ENCODE results near the gene S100A12. TPM values are rescaled to one million over a fixed set of nuclear protein-coding genes. Genes with fewer than 3 reads are reported as not detected.

S100A12 gene
- total and polyA plus RNA-seq, 9 of the 15 experiments (the other 6 are each of a cell fraction or from before 2014, with no cell fraction given): not detected

- H3K79me2 ChIP-seq (ENCODE audit: control insufficient read depth, insufficient read depth, low read length): no peaks in the 10 kb centered on the region
- CTCF ChIA-PET (ENCODE audit: low intra/inter-chr PET ratio): no interaction called here
- H3K4me2 ChIP-seq (ENCODE audit: insufficient read depth, low read length): peak overlapping the region; percentile 3; the same call in 1 of the 2 replicates
- H3K27ac ChIP-seq (ENCODE audit: extremely low read depth, low read depth, low read length): no peak overlapping the region
- H2AFZ ChIP-seq (ENCODE audit: low read depth, low read length): no peak overlapping the region
- no peak overlapping the region for H3K4me3 ChIP-seq
- H3K27me3 ChIP-seq (ENCODE audit: control insufficient read depth in 2 of 2, insufficient read depth in 2 of 2, low read length in 2 of 2): peaks cover 2 to 19% of the 10 kb centered on the region in 2 experiments; a peak in 3 of 5 replicates
- DNase-seq (ENCODE audit: extremely low read depth in 1 of 4, low spot score in 3 of 4): peak in 2 of 4 experiments; percentile 32 to 43
- no peaks in the 10 kb centered on the region for H3K9me1 ChIP-seq (ENCODE audit: control insufficient read depth, insufficient read depth, low read length)
- BruUV-seq (replicated peaks): no TSS peak
- peaks cover 30 to 39% of the 10 kb centered on the region in 2 experiments for H3K4me1 ChIP-seq (replicated peaks in 1 of 2; ENCODE audit: control insufficient read depth in 2 of 2, insufficient read depth in 2 of 2, low read length in 2 of 2)
- intact Hi-C loops (cut with micrococcal nuclease) (no loop called here), in situ Hi-C loops (cut with MboI) (no loop called here)
- H3K36me3 ChIP-seq (ENCODE audit: control insufficient read depth, insufficient read depth, low read length): no peaks in the 10 kb centered on the region
- ATAC-seq: no peak
- POLR2A ChIA-PET: interaction anchor here (0.7 to 1.7 kb wide), 7 partner anchors 11 to 292 kb away, joined by 3 to 6 read pairs (median 3); partner anchors contain the start of gene CHTOP
- peaks cover 18% of the 10 kb centered on the region for H4K20me1 ChIP-seq (replicated peaks; ENCODE audit: control insufficient read depth, insufficient read depth, low read length)
- H3K9me3 ChIP-seq (replicated peaks; ENCODE audit: control insufficient read depth, insufficient read depth, low read depth, low read length): no peaks in the 10 kb centered on the region
- 13% methylated on average over 3 of the region's 3 CpGs for WGBS (ENCODE audit: insufficient coverage, low coverage, missing lambda C conversion rate)
- H3K9ac ChIP-seq (ENCODE audit: insufficient read depth in 1 of 2, low read depth in 2 of 2, low read length in 2 of 2): no peak overlapping the region
- FAIRE-seq: peak; percentile 58
- TF ChIP-seq ZNF551 (CRISPR knock-in tag; IDR thresholded peaks at IDR 0.05): no peak
- no peak for TF ChIP-seq DMBX1 (CRISPR knock-in tag; IDR thresholded peaks at IDR 0.05; ENCODE audit: borderline replicate concordance)
- no peak for TF ChIP-seq ZKSCAN8 (CRISPR knock-in tag; IDR thresholded peaks at IDR 0.05)
- peak; percentile 86 for TF ChIP-seq FOSL1 (tag; conservative IDR thresholded peaks at IDR 0.05)
- TF ChIP-seq MLLT1 (IDR thresholded peaks at IDR 0.05): peak in 1 of 2 experiments; percentile 45; a peak in 1 of 4 replicates
- TF ChIP-seq PHF8 (IDR thresholded peaks at IDR 0.05; ENCODE audit: borderline replicate concordance, low read length): no peak
- TF ChIP-seq TARDBP (IDR thresholded peaks at IDR 0.05): peak; percentile 75; the same call in 1 of the 2 replicates
- no peak for TF ChIP-seq NFIX (CRISPR knock-in tag; IDR thresholded peaks at IDR 0.05; ENCODE audit: low read depth)
- no peak for TF ChIP-seq TGIF2 (CRISPR knock-in tag; IDR thresholded peaks at IDR 0.05)
- peak; percentile 52; the same call in 1 of the 2 replicates for TF ChIP-seq NFE2 (IDR thresholded peaks at IDR 0.05; ENCODE audit: low read depth)
- TF ChIP-seq ESRRA (IDR thresholded peaks at IDR 0.05; ENCODE audit: borderline replicate concordance, low read depth): peak; percentile 41; the same call in 1 of the 2 replicates
- TF ChIP-seq NR1H2 (CRISPR knock-in tag; IDR thresholded peaks at IDR 0.05): peak; percentile 93; the same call in 1 of the 2 replicates
- TF ChIP-seq, protein P1, sequence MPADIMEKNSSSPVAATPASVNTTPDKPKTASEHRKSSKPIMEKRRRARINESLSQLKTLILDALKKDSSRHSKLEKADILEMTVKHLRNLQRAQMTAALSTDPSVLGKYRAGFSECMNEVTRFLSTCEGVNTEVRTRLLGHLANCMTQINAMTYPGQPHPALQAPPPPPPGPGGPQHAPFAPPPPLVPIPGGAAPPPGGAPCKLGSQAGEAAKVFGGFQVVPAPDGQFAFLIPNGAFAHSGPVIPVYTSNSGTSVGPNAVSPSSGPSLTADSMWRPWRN (IDR thresholded peaks at IDR 0.05; ENCODE audit: low read depth): peak; percentile 24; the same call in 1 of the 2 replicates
- no peak for TF ChIP-seq NFYB (IDR thresholded peaks at IDR 0.05; ENCODE audit: extremely low read depth, insufficient read length)
- peak; percentile 63; the same call in 1 of the 2 replicates for TF ChIP-seq TEAD2 (tag; IDR thresholded peaks at IDR 0.05)
- peak; percentile 85 for TF ChIP-seq TCF3 (CRISPR knock-in tag; IDR thresholded peaks at IDR 0.05)
- TF ChIP-seq STAG1 (CRISPR knock-in tag; IDR thresholded peaks at IDR 0.05; ENCODE audit: borderline replicate concordance): no peak
- peak; percentile 80; the same call in 1 of the 2 replicates for TF ChIP-seq SMARCE1 (IDR thresholded peaks at IDR 0.05)
- no peak for TF ChIP-seq SIRT6 (IDR thresholded peaks at IDR 0.05; ENCODE audit: low read depth, low read length)
- no peak for TF ChIP-seq ZNF124 (CRISPR knock-in tag; IDR thresholded peaks at IDR 0.05)
- TF ChIP-seq HMGN3 (IDR thresholded peaks at IDR 0.05; ENCODE audit: borderline replicate concordance, extremely low read depth, insufficient read length, low read depth, low read length): no peak
Observed at GRCh38 chr1:153342178-153342577, 33.2 kb downstream of the S100A12 start.
